HCT116 (cell line): ENCODE data around the gene DDAH1. TPM values are rescaled to one million over a fixed set of nuclear protein-coding genes. Genes with fewer than 3 reads are reported as not detected.

Experiments used
- ATAC-seq: fragments of 200-7000 bp; cut with Tn5 transposase; 2 replicates; pipeline ENCODE4 v1.9.1; 2020; ENCODE audit warnings: mild to moderate bottlenecking, moderate library complexity
- BruUV-seq: library from RNA; stranded (reverse); fragments of 400-500 nt; replicated peaks from 2 replicates; lab custom pipeline; 2021; lab: Mats Ljungman, UMichigan
- CTCF ChIA-PET: fragments of 300-600 bp; sonication (Branson Sonifier 250); formaldehyde crosslinking; loops from one replicate; lab custom pipeline; 2021; ENCODE audit warnings: antibody characterized with exemption; lab: Charles Lee
- POLR2A ChIA-PET: fragments of 300-600, 350-600 bp; sonication (Branson Sonifier 250); formaldehyde crosslinking; loops from one replicate; lab custom pipeline; 2021; ENCODE audit warnings: antibody characterized with exemption; lab: Charles Lee
- RAD21 ChIA-PET, 2 experiments: fragments of 300-600 bp; sonication (Branson Sonifier 250); formaldehyde crosslinking; loops; one replicate each; lab custom pipeline; 2023; ENCODE audit warnings: low total read pairs in 2 of 2; ENCODE audit not compliant: uncharacterized antibody in 2 of 2, unreplicated experiment in 2 of 2, low non-redundant PET in 1 of 2; lab: Charles Lee
- DNase-seq: peaks from one replicate; pipeline ENCODE4 v3.0.0-alpha.2; 2010; ENCODE audit warnings: low read depth, low spot score
- H2AFZ ChIP-seq: fragments of 200-600 bp; shearing (Covaris generic), sonication (generic); 2 replicates; pipeline ENCODE4 v1.6.1; 2017; ENCODE audit warnings: low read depth, mixed run types, mixed read lengths, antibody characterized with exemption, low read length; ENCODE audit not compliant: poor library complexity, severe bottlenecking
- H3K27ac ChIP-seq: 2 replicates; pipeline ENCODE4 v1.5.1; 2012; ENCODE audit warnings: low read depth, low read length
- H3K27me3 ChIP-seq: fragments of 200-600 bp; sonication (generic); 2 replicates; pipeline ENCODE4 v1.6.1; 2016; ENCODE audit warnings: mixed run types, low read length, mixed read lengths; ENCODE audit not compliant: insufficient read depth
- H3K36me3 ChIP-seq, 2 experiments: fragments of 200-500 bp in 1 of 2; fragments of 200-600 bp in 1 of 2; sonication (Bioruptor generic) in 1 of 2; sonication (generic) in 1 of 2; 2 replicates each; pipeline versions ENCODE4 v1.5.1 to v1.6.1; 2014 to 2016; ENCODE audit warnings: low read length in 2 of 2, inconsistent platforms in 1 of 2, mixed read lengths in 1 of 2, mixed run types in 1 of 2; ENCODE audit not compliant: insufficient read depth in 2 of 2, control insufficient read depth in 1 of 2
- H3K4me1 ChIP-seq, 2 experiments: fragments of 200-600 bp in 1 of 2; sonication (generic) in 1 of 2; 2 replicates each; pipeline versions ENCODE4 v1.5.1 to v1.6.1; 2012 to 2017; ENCODE audit warnings: low read length in 2 of 2, inconsistent platforms in 1 of 2, mild to moderate bottlenecking in 1 of 2, mixed read lengths in 1 of 2, mixed run types in 1 of 2, moderate library complexity in 1 of 2; ENCODE audit not compliant: insufficient read depth in 2 of 2, control insufficient read depth in 1 of 2
- H3K4me2 ChIP-seq: fragments of 200-600 bp; sonication (generic); 2 replicates; pipeline ENCODE4 v1.6.1; 2017; ENCODE audit warnings: mixed run types, low read length, mixed read lengths
- H3K4me3 ChIP-seq, 2 experiments: fragments of 200-600 bp in 1 of 2; sonication (generic) in 1 of 2; replicated peaks in 1 of 2; 2 replicates each; pipeline ENCODE4 v1.5.1; 2011 to 2016; ENCODE audit warnings: low read length in 2 of 2, control low read depth in 1 of 2, low read depth in 1 of 2, mild to moderate bottlenecking in 1 of 2, mixed read lengths in 1 of 2, mixed run types in 1 of 2
- H3K79me2 ChIP-seq: fragments of 200-600 bp; sonication (generic); 2 replicates; pipeline ENCODE4 v1.6.1; 2017; ENCODE audit warnings: mild to moderate bottlenecking, mixed run types, low read length, moderate library complexity, mixed read lengths; ENCODE audit not compliant: insufficient read depth
- H3K9ac ChIP-seq: fragments of 200-600 bp; sonication (generic); 2 replicates; pipeline ENCODE4 v1.6.1; 2016; ENCODE audit warnings: low read length, mixed read lengths
- H3K9me2 ChIP-seq: fragments of 200-600 bp; sonication (generic), shearing (Covaris generic); 2 replicates; pipeline ENCODE4 v1.6.1; 2017; ENCODE audit warnings: mixed run types, mild to moderate bottlenecking, moderate library complexity; ENCODE audit not compliant: insufficient read depth
- H3K9me3 ChIP-seq, 2 experiments: fragments of 200-500 bp in 1 of 2; fragments of 200-600 bp in 1 of 2; sonication (Bioruptor generic) in 1 of 2; sonication (generic) in 1 of 2; 2 replicates each; pipeline ENCODE4 v1.6.1; 2014 to 2017; ENCODE audit warnings: low read length in 2 of 2, mixed read lengths in 2 of 2, inconsistent platforms in 1 of 2, low read depth in 1 of 2, mild to moderate bottlenecking in 1 of 2, mixed run types in 1 of 2, moderate library complexity in 1 of 2; ENCODE audit not compliant: control insufficient read depth in 1 of 2, insufficient read depth in 1 of 2
- H4K20me1 ChIP-seq: fragments of 200-600 bp; sonication (generic), shearing (Covaris generic); 2 replicates; pipeline ENCODE4 v1.6.1; 2017; ENCODE audit warnings: mixed run types, mild to moderate bottlenecking, moderate library complexity; ENCODE audit not compliant: insufficient read depth
- CEBPB ChIP-seq: IDR thresholded peaks from 2 replicates; pipeline ENCODE4 v1.6.1; 2012; ENCODE audit warnings: low read depth
- CTCF ChIP-seq, 3 experiments: fragments of 200-600 bp in 1 of 3; sonication (generic) in 1 of 3; IDR thresholded peaks in 2 of 3; conservative IDR thresholded peaks in 1 of 3; 2 replicates each; pipeline ENCODE4 v1.5.1; 2012 to 2017; ENCODE audit warnings: low read depth in 2 of 3, low read length in 2 of 3, antibody characterized with exemption in 1 of 3, borderline replicate concordance in 1 of 3, control low read depth in 1 of 3, mild to moderate bottlenecking in 1 of 3, mixed read lengths in 1 of 3, mixed run types in 1 of 3, moderate library complexity in 1 of 3; ENCODE audit not compliant: insufficient read depth in 1 of 3
- EGR1 ChIP-seq: IDR thresholded peaks from 2 replicates; pipeline ENCODE4 v1.6.1; 2012; ENCODE audit warnings: low read depth
- ELF1 ChIP-seq: IDR thresholded peaks from 2 replicates; pipeline ENCODE4 v1.6.1; 2012; ENCODE audit warnings: low read depth, borderline replicate concordance
- EZH2 ChIP-seq: fragments of 200-600 bp; sonication (generic); IDR thresholded peaks from 2 replicates; pipeline ENCODE4 v1.6.1; 2017; ENCODE audit warnings: antibody characterized with exemption, mixed run types
- EZH2phosphoT487 ChIP-seq: fragments of 200-600 bp; IDR thresholded peaks from 2 replicates; pipeline ENCODE4 v1.6.1; 2018; ENCODE audit warnings: antibody characterized with exemption, borderline replicate concordance
- FOSL1 ChIP-seq: IDR thresholded peaks from 2 replicates; pipeline ENCODE4 v1.6.1; 2012; ENCODE audit warnings: low read depth
- MAX ChIP-seq: IDR thresholded peaks from 2 replicates; pipeline ENCODE4 v1.6.1; 2012
- POLR2AphosphoS5 ChIP-seq: IDR thresholded peaks from 2 replicates; pipeline ENCODE4 v1.6.1; 2011; ENCODE audit warnings: mild to moderate bottlenecking, low read depth, low read length, moderate library complexity
- RAD21 ChIP-seq: IDR thresholded peaks from 2 replicates; pipeline ENCODE4 v1.6.1; 2012; ENCODE audit warnings: low read depth, mild to moderate bottlenecking
- TCF7L2 ChIP-seq: IDR thresholded peaks from 2 replicates; pipeline ENCODE4 v1.7.0; 2011; ENCODE audit warnings: borderline replicate concordance, inconsistent platforms; ENCODE audit not compliant: insufficient read depth, insufficient read length; ENCODE audit errors: extremely low read depth
- YY1 ChIP-seq: IDR thresholded peaks from 2 replicates; pipeline ENCODE4 v1.6.1; 2011; ENCODE audit warnings: low read length, low read depth, moderate library complexity, mild to moderate bottlenecking; ENCODE audit not compliant: insufficient replicate concordance; ENCODE audit errors: extremely low read depth
- intact Hi-C: fragments of 100-400 bp; cut with micrococcal nuclease; formaldehyde crosslinking; loops from 2 replicates; pipeline ENCODE4 v1.10.0; 2022
- total RNA-seq: library from RNA; stranded (reverse); gene quantifications from one replicate; pipeline ENCODE4 v1.2.1, GENCODE V29; 2021; ENCODE audit not compliant: unreplicated experiment

Gene DDAH1
- total RNA-seq, 1 experiment from 2014 or later: 16.6 TPM

- TF ChIP-seq CTCF (IDR thresholded peaks at IDR 0.05 in 2 of 3, conservative IDR thresholded peaks at IDR 0.05 in 1 of 3; ENCODE audit: borderline replicate concordance in 1 of 3, insufficient read depth in 1 of 3, low read depth in 2 of 3, low read length in 2 of 3): no peak
- no peak for TF ChIP-seq TCF7L2
- no peak for TF ChIP-seq EZH2phosphoT487
- no peak for TF ChIP-seq POLR2AphosphoS5
- no peak for TF ChIP-seq YY1
- TF ChIP-seq, all 23 proteins: peak for 0
Observed at GRCh38 chr1:85453640-85454194, 11.2 kb downstream of the DDAH1 start (continued).

GRCh38 chr1:85452948-85453347 lies 12.0 kb downstream of the DDAH1 start:
- BruUV-seq: no TSS peak
- no peak overlapping the region for H2AFZ ChIP-seq
- no peaks in the 10 kb centered on the region for H3K9me3 ChIP-seq
- no peak overlapping the region for H3K4me3 ChIP-seq
- POLR2A ChIA-PET: no interaction called here
- CTCF ChIA-PET: no interaction called here
- H3K36me3 ChIP-seq: no peaks in the 10 kb centered on the region
- no peaks in the 10 kb centered on the region for H4K20me1 ChIP-seq
- no peak overlapping the region for H3K4me2 ChIP-seq
- no peak for ATAC-seq
- no peak overlapping the region for H3K9ac ChIP-seq
- RAD21 ChIA-PET: no interaction called here
- H3K4me1 ChIP-seq: peaks cover 19 to 32% of the 10 kb centered on the region in 2 experiments
- H3K27me3 ChIP-seq: no peaks in the 10 kb centered on the region
- no peaks in the 10 kb centered on the region for H3K9me2 ChIP-seq
- intact Hi-C loops: no loop called here
- DNase-seq: no peak
- 0 out of 2 replicates have a peak, but pooled peaks cover 7% of the 10 kb centered on the region for H3K79me2 ChIP-seq
- no peak for TF ChIP-seq CTCF (IDR thresholded peaks at IDR 0.05 in 2 of 3, conservative IDR thresholded peaks at IDR 0.05 in 1 of 3; ENCODE audit: borderline replicate concordance in 1 of 3, insufficient read depth in 1 of 3, low read depth in 2 of 3, low read length in 2 of 3)
- TF ChIP-seq MAX: no peak
- no peak for TF ChIP-seq RAD21
- TF ChIP-seq ELF1: no peak
- no peak for TF ChIP-seq EGR1
- no peak for TF ChIP-seq EZH2
- TF ChIP-seq CEBPB: no peak
- TF ChIP-seq FOSL1: no peak
- TF ChIP-seq, all 23 proteins: peak for 0
- H3K27ac ChIP-seq: no peak overlapping the region
